ENCODE data around the gene GOLGA6D.
A peak's percentile ranks its signal among the peaks of the same experiment; 100 is the strongest.
"Not testable (repeated sequence)": the region's sequence is repeated elsewhere in the genome, so short reads cannot be mapped to it uniquely, and the experiment has no call there.

The GOLGA6D gene

GRCh38 chr15:75332093-75332492 is 49.5 kb downstream of the GOLGA6D start:
- not testable (repeated sequence) for DNase-seq (ENCODE audit: low read depth in 2 of 2)

- DNase-seq (ENCODE audit: low read depth in 2 of 2), result not testable (repeated sequence)
Observed at GRCh38 chr15:75333654-75334419, 51.2 kb downstream of the GOLGA6D start.

- DNase-seq (ENCODE audit: low read depth in 2 of 2), result no peak
Observed at GRCh38 chr15:75335313-75335704, 52.7 kb downstream of the GOLGA6D start.

DNA sequence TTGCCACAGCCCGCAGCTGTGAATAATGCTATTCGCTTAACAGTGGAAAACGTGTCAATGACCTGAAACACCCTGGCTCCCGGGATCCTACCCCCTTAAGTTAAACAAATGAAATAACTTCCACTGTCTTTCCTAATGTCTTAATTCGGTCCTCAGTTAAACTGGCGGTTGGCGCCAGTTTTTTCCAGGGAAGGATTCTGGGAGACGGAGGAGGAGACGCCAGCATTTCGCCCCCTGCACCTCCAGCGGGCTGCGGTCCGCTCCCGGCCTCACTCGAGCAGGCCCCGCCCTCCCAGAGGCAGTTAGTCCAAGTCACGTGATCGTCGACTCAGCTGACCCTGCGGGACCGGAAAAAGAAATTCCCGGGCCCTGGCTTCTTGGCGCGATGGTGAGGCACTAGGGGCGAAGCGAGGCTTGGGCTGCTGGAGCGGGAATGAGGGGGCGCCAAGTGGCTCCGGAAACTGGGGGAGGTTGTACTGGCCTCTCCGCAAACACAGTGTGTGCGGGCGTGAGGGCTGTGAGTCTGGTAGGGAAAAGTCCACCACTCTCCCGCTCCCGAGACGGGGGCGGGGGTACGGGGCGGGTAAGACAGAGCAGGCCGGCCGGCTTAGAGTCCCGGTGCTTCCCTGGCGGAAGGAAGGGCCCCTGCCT is 53.2 kb downstream of the GOLGA6D start, which contains the start of gene COMMD4:
Gene COMMD4, plus strand, starts transcription at position 359 of the 651 bp plus-strand sequence. Its CDS starts 27 bp downstream, at position 386.
- DNase-seq (ENCODE audit: low read depth in 2 of 2), result peak; percentile 31 to 46

GRCh38 chr15:75338661-75339240 is 56.1 kb downstream of the GOLGA6D start:
- no peak for DNase-seq (ENCODE audit: low read depth in 2 of 2)

GRCh38 chr15:75339531-75340240 is 57.1 kb downstream of the GOLGA6D start:
- DNase-seq (ENCODE audit: low read depth in 2 of 2), result no peak

GRCh38 chr15:75342221-75342620 is 59.6 kb downstream of the GOLGA6D start:
- DNase-seq (ENCODE audit: low read depth in 2 of 2), result no peak

DNA sequence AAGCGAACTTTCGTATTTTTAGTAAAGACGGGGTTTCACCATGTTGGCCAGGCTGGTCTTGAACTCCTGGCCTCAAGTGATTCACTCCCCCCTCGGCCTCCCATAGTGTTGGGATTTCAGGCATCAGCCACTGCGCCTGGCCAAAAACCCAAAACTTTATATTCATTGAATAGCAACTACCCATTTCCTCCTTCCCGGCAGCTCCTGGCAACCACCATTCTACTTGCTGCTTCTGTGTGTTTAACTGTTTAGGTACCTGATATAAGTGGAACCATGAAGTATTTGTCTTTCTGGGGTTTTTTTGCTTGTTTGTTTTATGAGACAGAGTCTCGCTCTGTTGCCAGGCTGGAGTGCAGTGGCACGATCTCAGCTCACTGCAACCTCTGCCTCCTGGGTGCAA is 61.3 kb downstream of the GOLGA6D start:
- DNase-seq (ENCODE audit: low read depth in 2 of 2), result not testable (repeated sequence)
